AG09309 (cell line): ENCODE measurements around the gene WDR20.
A peak's percentile ranks its signal among the peaks of the same experiment; 100 is the strongest.

Source experiments
- DNase-seq: peaks from one replicate; pipeline ENCODE4 v3.0.0-alpha.2; 2010; ENCODE audit warnings: low read depth
- H3K4me3 ChIP-seq: 2 replicates; pipeline ENCODE4 v1.5.1; 2011; ENCODE audit warnings: mild to moderate bottlenecking, low read depth, low read length, moderate library complexity; ENCODE audit not compliant: control insufficient read depth
- CTCF ChIP-seq: IDR thresholded peaks from 2 replicates; pipeline ENCODE4 v1.5.1; 2011; ENCODE audit warnings: mild to moderate bottlenecking, low read depth, low read length, inconsistent platforms; ENCODE audit not compliant: insufficient read depth, control insufficient read depth; ENCODE audit errors: missing control alignments

The WDR20 gene

DNA sequence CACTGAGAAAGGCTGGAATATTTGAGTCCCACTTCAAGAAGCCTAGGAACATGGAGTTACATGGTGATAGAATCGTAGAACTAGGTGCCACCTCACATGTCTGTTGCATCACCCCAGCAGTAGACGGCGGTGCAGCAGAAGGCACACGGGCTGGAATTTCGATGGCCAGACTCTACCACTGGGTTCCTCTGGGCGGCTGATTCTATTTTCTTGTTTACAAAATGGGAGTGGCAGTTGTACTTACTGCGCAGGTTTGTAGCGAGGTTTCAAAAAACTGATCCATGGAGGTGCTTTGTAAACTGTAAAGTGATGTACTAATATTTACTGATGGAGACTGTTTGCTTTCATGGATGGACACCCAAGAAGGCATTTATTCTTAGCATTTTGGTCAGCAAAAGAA lies 45.7 kb downstream of the WDR20 start:
- DNase-seq, result no peak
- TF ChIP-seq CTCF, result no peak
- H3K4me3 ChIP-seq, result no peak overlapping the region

GRCh38 chr14:102187044-102187443 lies 47.3 kb downstream of the WDR20 start:
- DNase-seq, result peak; percentile 51
- no peak for TF ChIP-seq CTCF
- H3K4me3 ChIP-seq, result no peak overlapping the region

DNA sequence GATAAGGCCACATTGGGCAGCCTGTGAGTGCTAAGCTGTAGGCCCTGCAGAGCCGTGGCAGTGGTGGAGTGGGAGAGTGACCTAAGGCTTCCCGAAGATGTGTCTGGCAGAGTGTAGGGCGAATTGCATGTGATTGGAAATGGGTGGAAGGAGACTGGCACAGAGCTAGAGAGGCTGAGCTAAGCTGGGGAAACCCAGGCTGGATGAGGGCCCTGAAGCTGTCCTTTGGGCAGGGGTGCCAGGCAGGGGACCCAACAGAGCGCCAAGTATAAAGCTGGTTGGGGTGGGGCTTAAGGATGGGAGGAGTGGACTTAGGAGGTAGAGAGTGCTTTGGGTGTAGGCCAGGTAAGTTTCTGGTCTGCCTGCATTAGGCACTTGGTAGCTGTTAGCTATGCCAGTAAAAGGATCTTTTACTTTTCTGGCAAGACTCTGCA lies 47.9 kb downstream of the WDR20 start:
- H3K4me3 ChIP-seq, result no peak overlapping the region
- no peak for TF ChIP-seq CTCF
- DNase-seq, result no peak

GRCh38 chr14:102188187-102188586 lies 48.5 kb downstream of the WDR20 start:
- DNase-seq, result no peak
- no peak overlapping the region for H3K4me3 ChIP-seq
- TF ChIP-seq CTCF, result no peak

- no peak overlapping the region for H3K4me3 ChIP-seq
- DNase-seq, result no peak
- TF ChIP-seq CTCF, result no peak
Measured at GRCh38 chr14:102189874-102190273, 50.2 kb downstream of the WDR20 start.

GRCh38 chr14:102192840-102193502 lies 53.3 kb downstream of the WDR20 start:
- H3K4me3 ChIP-seq, result no peak overlapping the region
- DNase-seq, result no peak
- TF ChIP-seq CTCF, result no peak
